22Rv1 (cell line): ENCODE data around the gene SLC9B1.

Source experiments
- ZFX ChIP-seq: fragments of 450-650 bp; IDR thresholded peaks from 2 replicates; pipeline ENCODE4 v1.6.1; 2017; ENCODE audit warnings: antibody characterized with exemption, borderline replicate concordance
- TF ChIP-seq, protein P1 (sequence below): fragments of 450-650 bp; IDR thresholded peaks from 2 replicates; pipeline ENCODE4 v1.5.1; 2017; ENCODE audit warnings: mild to moderate bottlenecking

DNA sequence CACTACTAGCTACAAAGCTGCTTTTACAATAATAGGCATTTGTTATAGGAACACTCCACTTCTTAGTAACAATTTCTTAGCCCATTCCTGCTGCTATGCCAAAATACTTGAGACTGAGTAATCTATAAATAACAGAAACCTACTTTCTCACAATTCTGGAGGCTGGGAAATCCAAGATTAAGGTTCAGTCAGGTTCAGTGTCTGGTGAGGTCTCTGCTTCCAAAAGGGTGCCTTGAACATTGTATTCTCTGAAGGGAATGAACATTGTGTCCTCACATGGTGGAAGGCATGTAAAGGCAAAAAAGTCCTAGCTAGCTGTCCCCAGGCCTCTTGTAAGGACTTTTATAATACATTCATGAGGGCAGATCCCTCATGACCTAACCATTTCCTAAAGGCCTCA is 7.0 kb downstream of the SLC9B1 start:
- TF ChIP-seq, protein P1, sequence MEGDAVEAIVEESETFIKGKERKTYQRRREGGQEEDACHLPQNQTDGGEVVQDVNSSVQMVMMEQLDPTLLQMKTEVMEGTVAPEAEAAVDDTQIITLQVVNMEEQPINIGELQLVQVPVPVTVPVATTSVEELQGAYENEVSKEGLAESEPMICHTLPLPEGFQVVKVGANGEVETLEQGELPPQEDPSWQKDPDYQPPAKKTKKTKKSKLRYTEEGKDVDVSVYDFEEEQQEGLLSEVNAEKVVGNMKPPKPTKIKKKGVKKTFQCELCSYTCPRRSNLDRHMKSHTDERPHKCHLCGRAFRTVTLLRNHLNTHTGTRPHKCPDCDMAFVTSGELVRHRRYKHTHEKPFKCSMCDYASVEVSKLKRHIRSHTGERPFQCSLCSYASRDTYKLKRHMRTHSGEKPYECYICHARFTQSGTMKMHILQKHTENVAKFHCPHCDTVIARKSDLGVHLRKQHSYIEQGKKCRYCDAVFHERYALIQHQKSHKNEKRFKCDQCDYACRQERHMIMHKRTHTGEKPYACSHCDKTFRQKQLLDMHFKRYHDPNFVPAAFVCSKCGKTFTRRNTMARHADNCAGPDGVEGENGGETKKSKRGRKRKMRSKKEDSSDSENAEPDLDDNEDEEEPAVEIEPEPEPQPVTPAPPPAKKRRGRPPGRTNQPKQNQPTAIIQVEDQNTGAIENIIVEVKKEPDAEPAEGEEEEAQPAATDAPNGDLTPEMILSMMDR: no peak
- TF ChIP-seq ZFX: no peak
